ENCODE data around the gene COL9A1. TPM values are rescaled to one million over a fixed set of nuclear protein-coding genes. Genes with fewer than 3 reads are reported as not detected.

The COL9A1 gene
- total and polyA plus RNA-seq, 2 of the 8 experiments (the other 6 are each of a cell fraction or from before 2014, with no cell fraction given), result 7.9 to 18.1 TPM

- Histone ChIP-seq H3K4me1 (replicated peaks in 1 of 4; ENCODE audit: control insufficient read depth in 3 of 4, insufficient read depth in 4 of 4, low read length in 3 of 4) (peaks cover 0 to under 1% (median 0%) of the 10 kb centered on the region in 4 experiments; a peak in 1 of 7 replicates), H4K8ac (ENCODE audit: extremely low read depth, insufficient read depth, low read length) (no peak overlapping the region), H4K91ac (replicated peaks; ENCODE audit: insufficient read length, low read length) (no peak overlapping the region), H3K9me3 (ENCODE audit: insufficient read depth in 2 of 2, low read depth in 1 of 2, low read length in 1 of 2) (no peaks in the 10 kb centered on the region), H2AK5ac (ENCODE audit: low read depth, low read length) (no peak overlapping the region), H3K23ac (ENCODE audit: insufficient read length) (no peak overlapping the region), H4K20me1 (replicated peaks in 1 of 2; ENCODE audit: control insufficient read depth in 1 of 2, insufficient read depth in 2 of 2, low read length in 2 of 2) (no peaks in the 10 kb centered on the region), H2BK5ac (ENCODE audit: low read depth, low read length) (no peak overlapping the region), H2AFZ (ENCODE audit: low read length) (no peak overlapping the region), H3K23me2 (ENCODE audit: low read depth, low read length) (no peaks in the 10 kb centered on the region), H3K27ac (ENCODE audit: low read depth, low read length) (no peak overlapping the region), H3K4me3 (ENCODE audit: extremely low read depth in 1 of 4, insufficient read depth in 2 of 4, low read depth in 3 of 4, low read length in 4 of 4) (no peak overlapping the region), H3K27me3 (replicated peaks in 1 of 4; ENCODE audit: control insufficient read depth in 3 of 4, extremely low read depth in 1 of 4, insufficient read depth in 3 of 4, low read length in 3 of 4) (no peaks in the 10 kb centered on the region), H3K14ac (ENCODE audit: insufficient read length) (no peak overlapping the region), H2BK12ac (ENCODE audit: low read depth, low read length) (no peak overlapping the region), H2BK120ac (replicated peaks; ENCODE audit: low read depth, low read length) (no peak overlapping the region), H3K56ac (replicated peaks; ENCODE audit: insufficient read length, low read depth, low read length) (no peak overlapping the region), H3K9ac (replicated peaks in 1 of 4; ENCODE audit: extremely low read depth in 1 of 4, low read depth in 3 of 4, low read length in 3 of 4) (no peak overlapping the region), H3K4me2 (ENCODE audit: insufficient read depth in 1 of 2, low read depth in 2 of 2, low read length in 2 of 2) (no peak overlapping the region), H3K79me1 (ENCODE audit: low read depth, low read length) (no peaks in the 10 kb centered on the region), H3K4ac (replicated peaks; ENCODE audit: insufficient read length, low read depth, low read length) (no peak overlapping the region), H2BK15ac (ENCODE audit: low read length) (no peak overlapping the region), H4K5ac (ENCODE audit: insufficient read length, low read depth, low read length) (no peak overlapping the region), H3K18ac (ENCODE audit: extremely low read depth, low read length) (no peak overlapping the region), H2BK20ac (ENCODE audit: low read length) (no peak overlapping the region), H3K79me2 (ENCODE audit: control insufficient read depth in 1 of 2, insufficient read depth in 2 of 2, low read length in 2 of 2) (no peaks in the 10 kb centered on the region), H3K36me3 (ENCODE audit: control insufficient read depth in 2 of 4, insufficient read depth in 4 of 4, low read length in 3 of 4) (no peaks in the 10 kb centered on the region)
- ChIA-PET POLR2A (ENCODE audit: partially characterized antibody) (no interaction called here), CTCF (ENCODE audit: partially characterized antibody) (interaction anchor here (1.0 to 3.3 kb wide), 3 partner anchors 10 to 79 kb away, joined by 4 to 9 read pairs (median 7); no protein-coding TSS in a partner anchor)
- whole genome bisulfite sequencing, 2 experiments (ENCODE audit: extremely low coverage in 1 of 2, insufficient coverage in 1 of 2, insufficient read length in 1 of 2, insufficient replicate concordance in 2 of 2, low coverage in 1 of 2, low lambda C conversion rate in 2 of 2, missing lambda C conversion rate in 1 of 2), result 78% methylated on average over 2 of the region's 2 CpGs; no CpG with 5 or more reads in 1 of the 2 experiments
- TF ChIP-seq EGR1 (IDR thresholded peaks at IDR 0.05; ENCODE audit: borderline replicate concordance, low read depth, low read length) (no peak), SAP30 (IDR thresholded peaks at IDR 0.05; ENCODE audit: insufficient read depth, insufficient replicate concordance, low read length) (no peak), SP4 (IDR thresholded peaks at IDR 0.05; ENCODE audit: low read length) (no peak), JUN (IDR thresholded peaks at IDR 0.05; ENCODE audit: low read depth, low read length) (no peak)
- FAIRE-seq (no peak), DNase-seq (ENCODE audit: low read depth in 1 of 2, low spot score in 2 of 2) (no peak)
Measured at GRCh38 chr6:70299456-70299855, 3.4 kb downstream of the COL9A1 start.
